ENCODE data around the gene SLC25A4. TPM values are rescaled to one million over a fixed set of nuclear protein-coding genes. Genes with fewer than 3 reads are reported as not detected.

Gene SLC25A4
- total RNA-seq, 1 donor from 2014 or later: 32.0 TPM

DNA sequence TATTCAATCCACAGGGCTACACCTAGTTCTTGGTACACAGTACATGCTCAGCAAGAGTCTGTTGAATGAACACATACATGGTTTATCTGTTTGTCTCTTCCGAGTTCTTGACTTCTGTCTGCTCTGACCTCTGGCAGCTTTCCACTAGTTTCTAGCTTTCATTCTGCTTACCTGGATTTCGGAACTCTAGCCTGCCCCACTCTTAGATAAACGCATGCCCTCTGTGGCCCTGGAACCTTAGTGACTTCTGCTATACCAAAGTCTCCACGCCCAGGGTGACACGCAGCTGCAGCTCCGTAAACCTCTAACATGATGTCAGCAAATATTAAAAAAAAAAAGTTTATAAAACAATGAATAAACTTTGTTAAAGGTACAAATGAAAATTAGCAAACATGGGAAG, 1.3 kb upstream of the SLC25A4 start:
- H3K4me1 ChIP-seq (ENCODE audit: insufficient read depth, low read length): peaks cover 12% of the 10 kb centered on the region
- Mint-ChIP-seq H3K27me3 (ENCODE audit: low read depth, unreplicated experiment) (peaks cover 10% of the 10 kb centered on the region), H3K36me3 (ENCODE audit: low read depth, unreplicated experiment) (peaks cover 6% of the 10 kb centered on the region), H3K4me1 (ENCODE audit: low read depth, unreplicated experiment) (peaks cover 4% of the 10 kb centered on the region), H3K9me3 (ENCODE audit: unreplicated experiment) (no peaks in the 10 kb centered on the region), H3K27ac (ENCODE audit: unreplicated experiment) (no peak overlapping the region), H3K4me3 (ENCODE audit: unreplicated experiment) (no peak overlapping the region)
- H4K20me1 ChIP-seq (ENCODE audit: insufficient read depth, low read length): no peaks in the 10 kb centered on the region
- no peak overlapping the region for H3K27ac ChIP-seq (ENCODE audit: low read depth, low read length)
- no peaks in the 10 kb centered on the region for H3K27me3 ChIP-seq (ENCODE audit: insufficient read depth, low read length)
- H3K9ac ChIP-seq (ENCODE audit: low read length): no peak overlapping the region
- no peak overlapping the region for H2AFZ ChIP-seq (ENCODE audit: low read depth, low read length)
- DNase-seq (ENCODE audit: low read depth): no peak
- H3K79me2 ChIP-seq (ENCODE audit: insufficient read depth, low read length): no peaks in the 10 kb centered on the region
- no peak for TF ChIP-seq CTCF (IDR thresholded peaks at IDR 0.05; ENCODE audit: insufficient read depth, low read depth, low read length)
- no peak for TF ChIP-seq EZH2 (IDR thresholded peaks at IDR 0.05; ENCODE audit: insufficient read depth, low read length)
- no peaks in the 10 kb centered on the region for H3K9me3 ChIP-seq (ENCODE audit: insufficient read depth, low read depth, low read length)
- no peak overlapping the region for H3K4me3 ChIP-seq (ENCODE audit: insufficient read depth, low read depth, low read length)
- no peaks in the 10 kb centered on the region for H3K36me3 ChIP-seq (ENCODE audit: insufficient read depth, low read length)
- no peak for FAIRE-seq
- no peak overlapping the region for H3K4me2 ChIP-seq (ENCODE audit: low read length)

- peaks cover 4% of the 10 kb centered on the region for H3K4me1 Mint-ChIP-seq (ENCODE audit: low read depth, unreplicated experiment)
- H3K9me3 Mint-ChIP-seq (ENCODE audit: unreplicated experiment): no peaks in the 10 kb centered on the region
- Histone ChIP-seq H3K4me3 (ENCODE audit: insufficient read depth, low read depth, low read length) (peak overlapping the region; percentile 62), H3K27ac (ENCODE audit: low read depth, low read length) (no peak overlapping the region), H3K9me3 (ENCODE audit: insufficient read depth, low read depth, low read length) (no peaks in the 10 kb centered on the region), H3K36me3 (ENCODE audit: insufficient read depth, low read length) (no peaks in the 10 kb centered on the region), H3K79me2 (ENCODE audit: insufficient read depth, low read length) (no peaks in the 10 kb centered on the region), H3K4me1 (ENCODE audit: insufficient read depth, low read length) (peaks cover 12% of the 10 kb centered on the region), H4K20me1 (ENCODE audit: insufficient read depth, low read length) (no peaks in the 10 kb centered on the region), H3K9ac (ENCODE audit: low read length) (peak overlapping the region; percentile 71), H3K4me2 (ENCODE audit: low read length) (peak overlapping the region; percentile 84), H2AFZ (ENCODE audit: low read depth, low read length) (peak overlapping the region; percentile 91), H3K27me3 (ENCODE audit: insufficient read depth, low read length) (no peaks in the 10 kb centered on the region)
- DNase-seq (ENCODE audit: low read depth) (no peak), FAIRE-seq (no peak)
- peaks cover 9% of the 10 kb centered on the region for H3K27me3 Mint-ChIP-seq (ENCODE audit: low read depth, unreplicated experiment)
- TF ChIP-seq EZH2 (IDR thresholded peaks at IDR 0.05; ENCODE audit: insufficient read depth, low read length) (no peak), CTCF (IDR thresholded peaks at IDR 0.05; ENCODE audit: insufficient read depth, low read depth, low read length) (no peak)
- peak overlapping the region; percentile 90 for H3K4me3 Mint-ChIP-seq (ENCODE audit: unreplicated experiment)
- peaks cover 6% of the 10 kb centered on the region for H3K36me3 Mint-ChIP-seq (ENCODE audit: low read depth, unreplicated experiment)
- H3K27ac Mint-ChIP-seq (ENCODE audit: unreplicated experiment): no peak overlapping the region
Observed at GRCh38 chr4:185142564-185142911, 528 bp upstream of the SLC25A4 start.

GRCh38 chr4:185143601-185143969, 519 bp downstream of the SLC25A4 start:
- TF ChIP-seq EZH2 (IDR thresholded peaks at IDR 0.05; ENCODE audit: insufficient read depth, low read length) (no peak), CTCF (IDR thresholded peaks at IDR 0.05; ENCODE audit: insufficient read depth, low read depth, low read length) (no peak)
- peak overlapping the region; percentile 58 for H3K4me3 ChIP-seq (ENCODE audit: insufficient read depth, low read depth, low read length)
- H3K4me1 Mint-ChIP-seq (ENCODE audit: low read depth, unreplicated experiment): peaks cover 4% of the 10 kb centered on the region
- FAIRE-seq (no peak), DNase-seq (ENCODE audit: low read depth) (peak; percentile 12)
- no peaks in the 10 kb centered on the region for H3K27me3 ChIP-seq (ENCODE audit: insufficient read depth, low read length)
- H3K4me1 ChIP-seq (ENCODE audit: insufficient read depth, low read length): peaks cover 12% of the 10 kb centered on the region
- no peaks in the 10 kb centered on the region for H3K9me3 Mint-ChIP-seq (ENCODE audit: unreplicated experiment)
- H3K4me3 Mint-ChIP-seq (ENCODE audit: unreplicated experiment): peak overlapping the region; percentile 89
- no peak overlapping the region for H3K27ac ChIP-seq (ENCODE audit: low read depth, low read length)
- peak overlapping the region; percentile 84 for H3K4me2 ChIP-seq (ENCODE audit: low read length)
- peaks cover 8% of the 10 kb centered on the region for H3K27me3 Mint-ChIP-seq (ENCODE audit: low read depth, unreplicated experiment)
- H3K79me2 ChIP-seq (ENCODE audit: insufficient read depth, low read length): no peaks in the 10 kb centered on the region
- no peaks in the 10 kb centered on the region for H3K9me3 ChIP-seq (ENCODE audit: insufficient read depth, low read depth, low read length)
- no peaks in the 10 kb centered on the region for H3K36me3 ChIP-seq (ENCODE audit: insufficient read depth, low read length)
- no peak overlapping the region for H3K27ac Mint-ChIP-seq (ENCODE audit: unreplicated experiment)
- peaks cover 6% of the 10 kb centered on the region for H3K36me3 Mint-ChIP-seq (ENCODE audit: low read depth, unreplicated experiment)
- H2AFZ ChIP-seq (ENCODE audit: low read depth, low read length): no peak overlapping the region
- H4K20me1 ChIP-seq (ENCODE audit: insufficient read depth, low read length): no peaks in the 10 kb centered on the region
- H3K9ac ChIP-seq (ENCODE audit: low read length): peak overlapping the region; percentile 66
